GM15510 (cell line): ENCODE measurements around the gene SAMHD1.

ENCODE experiments used
- POLR2A ChIP-seq: IDR thresholded peaks from 3 replicates; pipeline ENCODE4 v1.6.1; 2011; ENCODE audit warnings: borderline replicate concordance; ENCODE audit not compliant: insufficient read length; ENCODE audit errors: extremely low read depth

The SAMHD1 gene

DNA sequence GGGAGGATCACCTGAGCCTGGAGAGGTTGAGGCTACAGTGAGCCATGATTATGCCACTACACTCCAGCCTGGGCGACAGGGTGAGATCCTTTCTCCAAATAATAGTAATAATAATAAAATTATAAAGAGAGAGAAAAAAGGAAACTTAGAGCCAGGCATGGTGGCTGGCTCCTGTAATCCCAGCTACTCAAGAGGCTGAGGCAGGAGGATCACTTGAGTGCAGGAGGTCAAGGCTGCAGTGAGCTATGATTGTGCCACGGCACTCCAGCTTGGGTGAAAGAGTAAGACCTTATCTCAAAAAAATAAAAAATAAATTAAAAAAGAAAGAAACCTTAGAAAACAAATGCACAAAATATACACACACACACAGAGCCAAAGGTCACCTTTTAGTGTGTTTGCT is 5.2 kb upstream of the SAMHD1 start:
- TF ChIP-seq POLR2A: no peak

DNA sequence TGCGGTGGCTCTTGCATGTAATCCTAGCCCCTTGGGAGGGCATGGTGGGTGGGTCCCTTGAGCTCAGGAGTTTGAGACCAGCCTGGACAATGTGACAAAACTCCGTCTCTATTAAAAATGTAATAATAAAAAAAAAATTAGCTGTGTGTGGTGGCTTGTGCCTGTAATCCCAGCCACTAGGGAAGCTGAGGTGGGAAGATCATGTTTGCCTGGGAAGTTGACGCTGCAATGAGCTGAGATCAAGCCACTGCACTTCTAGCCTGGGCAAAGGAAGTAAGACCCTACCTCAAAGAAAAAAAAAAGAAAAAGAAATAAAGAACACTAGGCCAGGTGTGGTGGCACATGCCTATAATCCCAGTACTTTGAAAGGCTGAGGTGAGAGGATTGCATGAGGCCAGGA is 4.5 kb upstream of the SAMHD1 start:
- TF ChIP-seq POLR2A: no peak

DNA sequence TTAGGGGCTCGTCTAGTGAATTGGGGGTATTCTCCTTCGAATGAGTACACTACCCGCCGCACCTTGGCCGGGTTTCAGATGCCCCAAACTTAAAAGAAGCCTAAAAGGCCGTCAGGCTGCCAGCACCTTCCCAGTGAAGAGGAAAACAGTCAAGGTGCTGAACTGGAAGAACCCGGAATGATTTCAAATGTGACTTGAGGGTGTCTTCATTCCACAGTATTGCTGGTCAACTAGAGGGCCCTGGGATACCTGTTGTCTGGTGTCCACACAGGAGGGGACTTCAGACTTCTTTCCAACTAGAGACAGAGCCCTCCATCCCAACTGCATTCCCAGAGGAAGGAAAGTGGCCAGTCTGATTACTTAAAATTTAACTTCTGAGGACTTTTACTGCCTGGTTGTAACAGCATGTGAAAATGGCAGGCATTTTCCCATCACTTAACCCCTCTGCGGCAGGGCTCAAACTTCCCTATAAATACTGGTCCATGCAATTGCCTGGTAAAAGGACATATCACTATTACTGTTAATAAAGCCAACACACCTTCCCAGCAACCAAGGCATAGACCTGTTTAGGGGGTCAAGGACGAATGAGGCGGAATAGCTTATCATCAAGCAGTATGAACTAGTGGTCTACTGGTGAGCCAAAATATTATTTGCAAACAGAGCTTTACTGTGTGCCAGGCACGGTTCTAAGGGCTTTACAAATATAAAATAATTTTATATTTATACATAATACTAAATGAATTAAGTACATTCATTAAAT is 651 bp upstream of the SAMHD1 start:
- TF ChIP-seq POLR2A: no peak

DNA sequence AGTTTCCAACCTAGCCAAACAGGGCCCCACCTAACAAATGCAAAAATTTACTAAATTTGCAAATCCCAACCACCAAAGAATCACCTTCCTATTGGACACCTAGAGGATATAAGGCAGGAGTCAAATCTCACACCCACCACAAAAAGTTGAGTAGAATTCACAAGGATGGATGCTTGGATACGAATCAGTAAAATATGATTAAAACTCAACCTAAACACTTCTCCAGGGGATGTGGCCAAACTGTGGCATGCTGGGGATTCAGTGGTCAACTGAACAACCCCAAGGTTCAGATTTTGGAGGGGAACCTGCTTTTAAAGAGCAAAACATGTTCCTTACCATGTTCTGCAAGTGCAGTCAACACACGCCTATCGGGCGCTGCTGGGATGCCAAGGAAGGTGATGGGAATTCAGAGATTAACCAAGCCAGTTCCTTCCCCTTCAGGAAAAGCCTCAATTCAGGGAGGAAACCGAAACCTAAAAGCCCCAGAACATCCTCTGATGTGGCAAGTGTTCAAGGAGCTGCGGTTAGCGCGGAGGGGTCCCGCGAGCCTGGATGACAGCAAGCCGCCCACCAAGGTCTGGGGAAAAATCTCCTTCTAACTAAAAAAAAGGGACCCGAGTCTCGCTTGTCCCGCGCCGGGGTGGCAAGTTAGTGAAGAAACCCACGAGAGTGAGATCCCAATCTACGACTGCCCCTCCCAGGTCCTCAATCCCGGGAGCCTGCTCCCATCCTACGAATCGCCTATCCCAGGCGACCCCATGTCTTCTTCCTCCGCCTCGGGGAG is 902 bp downstream of the SAMHD1 start:
- TF ChIP-seq POLR2A: peak; percentile 31

DNA sequence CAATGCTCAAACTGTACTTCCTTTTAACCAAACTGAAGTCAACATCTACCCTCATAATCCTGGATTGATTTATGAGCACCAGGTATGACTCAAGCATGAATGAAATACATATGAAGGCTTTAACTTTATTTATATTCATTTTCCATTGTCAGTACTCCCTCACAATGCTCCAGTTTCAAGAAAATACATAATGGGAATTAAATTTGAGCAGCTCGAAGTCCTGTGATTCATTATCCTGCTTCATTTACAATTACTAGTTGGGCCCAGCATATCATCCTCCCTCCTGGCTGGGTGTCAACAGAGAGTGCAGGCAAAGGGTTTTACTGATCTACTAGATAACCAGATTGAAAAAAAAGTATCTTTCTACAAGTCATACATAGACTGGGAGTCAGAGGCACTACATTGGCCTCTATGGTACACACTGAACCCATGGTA is 10.1 kb downstream of the SAMHD1 start:
- no peak for TF ChIP-seq POLR2A

DNA sequence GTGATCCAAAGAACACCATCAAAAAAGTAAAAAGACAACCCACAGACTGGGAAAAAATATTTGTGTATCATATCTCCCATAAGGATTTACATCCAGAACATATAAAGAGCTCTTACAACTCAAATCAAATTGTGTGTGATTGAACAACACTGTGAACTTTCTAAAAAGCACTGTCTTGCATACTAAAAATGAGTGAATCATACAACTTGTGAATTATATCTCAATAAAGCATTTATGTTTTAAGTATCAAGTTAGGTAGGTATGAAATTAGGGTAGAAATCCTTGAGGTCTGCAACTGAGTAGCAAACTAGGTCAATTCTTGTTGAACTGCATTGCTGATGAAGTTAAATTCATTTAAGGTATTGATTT is 14.1 kb downstream of the SAMHD1 start:
- TF ChIP-seq POLR2A: no peak

DNA sequence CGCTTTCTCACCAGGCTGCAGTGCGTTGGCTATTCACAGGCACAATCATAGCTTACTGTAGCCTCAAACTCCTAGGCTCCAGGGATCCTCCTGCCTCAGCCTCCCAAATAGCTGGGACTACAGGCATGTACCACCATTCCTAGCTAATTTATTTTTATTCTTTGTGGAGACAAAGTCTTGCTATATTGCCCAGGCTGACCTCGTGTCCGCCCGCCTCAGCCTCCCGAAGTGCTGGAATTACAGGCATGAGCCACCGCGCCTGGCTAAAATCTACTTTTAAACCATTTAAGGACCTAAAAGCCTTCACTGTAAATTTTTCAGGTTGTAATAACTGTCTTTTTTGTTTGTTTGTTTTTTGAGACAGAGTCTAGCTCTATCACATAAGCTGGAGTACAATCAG is 15.2 kb downstream of the SAMHD1 start:
- no peak for TF ChIP-seq POLR2A

DNA sequence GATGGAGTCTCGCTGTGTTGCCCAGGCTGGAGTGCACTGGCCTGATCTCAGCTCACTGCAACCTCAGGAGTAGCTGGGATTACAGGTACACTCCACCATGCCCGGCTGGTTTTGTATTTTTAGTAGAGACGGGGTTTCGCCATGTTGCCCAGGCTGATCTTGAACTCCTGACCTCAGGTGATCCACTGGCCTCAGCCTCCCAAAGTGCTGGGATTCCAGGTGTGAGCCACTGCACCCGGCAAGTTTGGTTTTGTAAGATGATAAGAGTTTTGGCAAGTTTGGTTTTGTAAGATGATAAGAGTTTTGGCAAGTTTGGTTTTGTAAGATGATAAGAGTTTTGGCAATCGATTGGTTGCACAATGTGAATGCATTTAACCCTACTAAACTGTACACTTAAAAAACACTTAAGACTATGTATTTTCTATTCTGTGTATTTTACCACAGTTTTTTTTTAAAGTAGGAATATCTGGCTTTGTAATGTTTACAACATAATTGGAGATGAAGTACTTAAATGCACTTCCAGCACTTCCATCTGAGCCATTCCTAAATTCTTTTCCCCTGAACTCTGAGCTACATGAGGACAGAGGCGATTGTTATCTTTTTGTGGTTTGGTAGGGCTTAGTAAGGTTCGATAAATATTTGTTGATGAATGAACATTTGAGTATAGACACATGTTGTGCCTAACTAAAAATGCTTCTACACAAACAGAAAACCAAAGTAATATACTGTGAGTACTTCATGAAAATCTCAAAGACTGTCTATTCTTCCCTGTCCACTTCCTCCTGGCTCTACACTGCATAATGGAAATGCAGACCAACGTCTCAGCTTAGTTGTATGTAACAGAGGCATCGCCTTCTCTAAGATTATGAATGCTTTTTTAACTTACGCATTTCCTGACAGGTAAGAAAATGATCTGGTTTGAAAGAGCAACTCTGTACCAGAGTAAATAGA is 18.8 kb downstream of the SAMHD1 start:
- no peak for TF ChIP-seq POLR2A

DNA sequence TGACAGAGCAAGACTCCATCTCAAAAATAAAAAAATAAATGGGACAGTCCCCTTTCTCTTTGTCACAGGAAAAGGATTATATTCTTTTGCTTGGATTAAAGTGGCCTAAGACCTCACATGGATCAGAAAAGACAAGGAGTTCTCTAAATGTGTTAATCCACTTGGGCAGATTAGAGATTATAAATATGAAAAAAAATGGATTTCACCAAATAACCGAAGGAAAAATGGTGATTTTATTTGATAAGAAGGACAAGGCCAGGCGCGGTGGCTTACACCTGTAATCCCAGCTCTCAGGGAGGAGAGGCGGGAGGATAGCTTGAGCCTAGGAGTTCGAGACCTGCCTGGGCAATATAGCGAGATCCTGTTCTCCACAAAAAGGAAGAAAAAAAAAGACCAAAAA is 21.8 kb downstream of the SAMHD1 start:
- no peak for TF ChIP-seq POLR2A

DNA sequence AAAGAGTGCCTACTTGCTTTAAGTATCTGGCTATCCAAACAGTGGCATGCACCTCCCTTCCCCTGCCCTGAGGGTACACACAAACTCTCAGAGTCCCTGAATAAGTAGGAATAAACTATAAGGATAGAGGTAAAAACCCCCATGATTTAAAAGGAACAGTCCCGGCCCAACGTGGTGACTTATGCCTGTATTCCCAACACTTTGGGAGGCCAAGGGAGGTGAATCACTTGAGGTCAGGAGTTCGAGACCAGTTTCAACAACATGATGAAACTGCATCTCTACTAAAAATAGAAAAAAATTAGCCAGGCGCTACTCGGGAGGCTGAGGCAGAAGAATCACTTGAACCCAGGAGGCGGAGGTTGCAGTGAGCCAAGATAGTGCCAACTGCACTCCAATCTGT is 22.2 kb downstream of the SAMHD1 start:
- TF ChIP-seq POLR2A: no peak

DNA sequence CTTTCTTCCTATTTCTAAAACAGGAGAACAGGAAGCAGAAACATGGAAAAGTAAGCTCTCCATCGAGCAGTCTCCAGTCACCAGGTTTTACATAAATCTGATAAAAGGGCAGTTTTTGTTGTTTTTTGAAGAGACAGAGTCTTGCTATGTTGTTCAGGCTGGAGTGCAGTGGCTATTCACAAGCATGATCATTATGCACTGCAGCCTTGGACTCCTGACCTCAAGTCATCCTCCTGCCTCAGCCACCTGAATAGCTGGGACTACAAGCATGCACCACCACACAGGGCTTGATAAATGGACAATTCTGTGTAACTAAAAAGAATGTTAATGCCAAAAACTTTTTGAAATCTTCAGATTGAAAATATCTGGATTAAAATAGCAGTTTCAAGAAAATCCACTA is 23.8 kb downstream of the SAMHD1 start:
- TF ChIP-seq POLR2A: no peak

DNA sequence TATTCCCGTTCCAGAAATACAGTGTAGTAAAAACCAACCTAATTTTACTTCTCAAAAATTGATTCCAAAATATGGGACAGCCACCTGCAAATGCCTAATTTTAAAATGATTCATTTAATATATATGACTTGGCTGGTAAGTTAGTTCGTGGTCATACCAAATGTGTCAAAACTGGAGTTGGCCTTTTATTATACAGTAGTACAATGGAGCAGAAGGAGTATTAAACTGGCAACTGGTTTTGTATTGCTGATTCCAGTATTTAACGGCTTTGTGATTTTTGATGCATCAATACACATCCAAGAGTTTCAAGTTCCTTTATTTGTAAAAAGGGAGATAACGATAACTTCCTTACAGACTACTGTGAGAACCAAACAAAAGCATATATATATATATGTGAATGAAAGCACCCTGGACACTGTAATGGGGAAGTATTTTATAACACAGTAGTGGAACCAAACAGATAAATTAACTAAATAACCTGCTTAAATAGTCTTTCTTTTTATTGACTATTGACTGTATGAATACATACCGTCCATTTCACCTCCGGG is 24.8 kb downstream of the SAMHD1 start:
- no peak for TF ChIP-seq POLR2A

DNA sequence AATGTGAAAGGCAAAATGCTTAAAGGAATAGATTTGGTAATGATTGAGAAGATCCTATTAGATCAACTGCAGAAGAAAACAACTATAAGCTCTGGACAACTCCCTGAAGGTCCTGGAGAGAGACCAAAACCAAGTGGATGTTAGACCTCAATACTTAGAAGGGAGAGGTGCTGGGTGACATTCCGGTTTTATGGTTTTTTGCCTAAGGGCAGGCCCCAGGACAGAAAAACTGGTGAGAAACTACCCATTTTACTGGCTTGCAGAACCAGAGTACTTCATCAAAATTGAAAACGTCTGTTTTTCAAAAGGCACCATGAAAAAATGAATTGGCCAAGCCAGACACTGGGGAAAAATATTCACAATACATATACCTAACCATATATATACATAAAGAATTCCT is 26.3 kb downstream of the SAMHD1 start:
- no peak for TF ChIP-seq POLR2A

DNA sequence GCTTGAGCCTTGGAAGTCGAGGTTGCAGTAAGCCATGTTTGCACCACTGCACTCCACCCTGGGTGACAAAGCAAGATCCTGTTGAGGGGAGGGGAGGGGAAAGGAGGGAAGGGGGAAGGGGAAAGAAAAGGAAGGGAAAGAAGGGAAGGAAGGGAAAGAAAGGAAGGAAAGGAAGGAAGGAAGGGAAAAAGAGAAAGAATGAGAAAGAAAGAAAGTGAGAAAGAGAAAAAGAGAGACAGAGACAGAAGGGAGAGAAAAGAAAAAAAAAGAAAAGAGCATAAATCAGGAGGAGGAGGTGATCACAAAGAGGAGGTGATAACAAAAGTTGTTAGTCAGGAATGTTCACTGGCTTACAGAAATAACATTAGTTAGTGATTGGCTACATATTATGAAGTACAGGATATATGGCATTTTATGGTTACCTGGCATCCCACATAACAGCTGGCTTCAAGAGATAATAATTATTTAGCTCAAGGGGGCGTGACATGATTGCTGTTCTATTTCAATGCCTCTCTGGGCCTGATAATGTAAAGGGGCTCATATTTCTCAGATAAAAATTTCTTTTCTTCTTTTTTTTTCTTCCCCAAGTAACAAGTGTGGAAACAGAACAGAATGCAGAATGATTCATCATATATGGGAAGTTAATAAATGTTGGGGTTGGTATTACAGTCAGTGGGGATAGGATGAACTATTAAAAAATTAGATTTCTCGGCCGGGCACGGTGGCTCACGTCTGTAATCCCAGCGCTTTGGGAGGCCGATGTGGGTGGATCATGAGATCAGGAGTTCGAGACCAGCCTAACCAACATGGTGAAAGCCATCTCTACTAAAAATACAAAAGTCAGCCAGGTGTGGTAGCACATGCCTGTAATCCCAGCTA is 27.1 kb downstream of the SAMHD1 start:
- no peak for TF ChIP-seq POLR2A
